GM12892 (cell line): ENCODE data around the gene CNGA3.

Experiments
- POLR2A ChIP-seq: IDR thresholded peaks from 2 replicates; pipeline ENCODE4 v1.6.1; 2011; ENCODE audit warnings: low read depth, low read length, control low read depth
- POLR2AphosphoS5 ChIP-seq: IDR thresholded peaks from 2 replicates; pipeline ENCODE4 v1.6.1; 2011; ENCODE audit warnings: low read depth, low read length, control low read depth
- TAF1 ChIP-seq: IDR thresholded peaks from 2 replicates; pipeline ENCODE4 v1.6.1; 2011; ENCODE audit warnings: low read depth, mild to moderate bottlenecking, control low read depth, low read length, borderline replicate concordance

DNA sequence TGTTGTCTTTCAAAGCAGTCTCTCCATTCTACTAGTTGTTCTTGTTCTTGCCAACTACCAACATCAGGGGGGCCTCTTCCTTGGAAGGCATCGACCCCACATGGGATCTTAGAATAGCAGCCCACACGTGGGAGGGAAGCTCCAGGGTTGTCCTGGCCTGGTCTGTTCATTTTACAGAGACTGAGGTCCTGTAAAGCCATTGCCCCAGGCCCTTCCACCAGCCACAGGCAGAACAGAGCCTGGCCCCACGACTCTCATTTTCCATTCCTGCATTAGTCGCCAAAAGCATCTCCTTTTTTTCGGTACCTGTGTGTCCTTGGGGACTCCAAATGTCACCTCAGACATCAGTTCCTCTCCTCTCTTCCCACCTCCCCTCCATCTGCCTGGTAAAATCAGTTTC, 28.0 kb downstream of the CNGA3 start:
- TF ChIP-seq POLR2A (no peak), POLR2AphosphoS5 (no peak), TAF1 (no peak)
